ENCODE results near the gene AMPD3. TPM values are rescaled to one million over a fixed set of nuclear protein-coding genes. Genes with fewer than 3 reads are reported as not detected.

AMPD3 gene
- total RNA-seq, 4 donors from 2014 or later = 1.2 to 6.4 (median 6.1) TPM; not detected in 1

DNA sequence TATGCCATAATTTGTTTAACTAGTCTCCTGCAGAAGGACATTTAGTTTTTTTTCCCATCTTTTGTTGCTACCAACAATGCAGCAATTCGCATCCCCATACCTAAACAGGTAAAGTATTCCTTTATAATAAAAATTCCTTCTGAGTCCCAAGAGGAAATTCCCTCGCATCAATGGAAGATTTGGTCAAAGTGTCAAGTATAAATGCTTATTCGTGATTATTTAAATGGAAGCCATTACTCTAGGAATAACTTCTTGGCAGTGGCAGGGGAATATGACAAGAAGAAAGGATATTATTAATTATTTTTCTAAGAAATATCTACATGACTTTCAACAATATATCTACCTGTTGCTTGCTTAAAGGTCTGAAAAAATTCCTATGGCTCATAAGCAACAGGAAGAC lies 60.4 kb downstream of the AMPD3 start:
- H3K27ac ChIP-seq = no peak overlapping the region
- no peaks in the 10 kb centered on the region for H3K4me1 ChIP-seq
- no peaks in the 10 kb centered on the region for H3K9me3 ChIP-seq
- intact Hi-C loops (cut with DNase I; ENCODE audit: low total_unique reads) = loop anchor here (10.0 kb wide), 1 partner anchor 219 kb away; no protein-coding TSS in a partner anchor
- H3K36me3 ChIP-seq = no peaks in the 10 kb centered on the region
- no peaks in the 10 kb centered on the region for H3K27me3 ChIP-seq
- TF ChIP-seq, protein P1, sequence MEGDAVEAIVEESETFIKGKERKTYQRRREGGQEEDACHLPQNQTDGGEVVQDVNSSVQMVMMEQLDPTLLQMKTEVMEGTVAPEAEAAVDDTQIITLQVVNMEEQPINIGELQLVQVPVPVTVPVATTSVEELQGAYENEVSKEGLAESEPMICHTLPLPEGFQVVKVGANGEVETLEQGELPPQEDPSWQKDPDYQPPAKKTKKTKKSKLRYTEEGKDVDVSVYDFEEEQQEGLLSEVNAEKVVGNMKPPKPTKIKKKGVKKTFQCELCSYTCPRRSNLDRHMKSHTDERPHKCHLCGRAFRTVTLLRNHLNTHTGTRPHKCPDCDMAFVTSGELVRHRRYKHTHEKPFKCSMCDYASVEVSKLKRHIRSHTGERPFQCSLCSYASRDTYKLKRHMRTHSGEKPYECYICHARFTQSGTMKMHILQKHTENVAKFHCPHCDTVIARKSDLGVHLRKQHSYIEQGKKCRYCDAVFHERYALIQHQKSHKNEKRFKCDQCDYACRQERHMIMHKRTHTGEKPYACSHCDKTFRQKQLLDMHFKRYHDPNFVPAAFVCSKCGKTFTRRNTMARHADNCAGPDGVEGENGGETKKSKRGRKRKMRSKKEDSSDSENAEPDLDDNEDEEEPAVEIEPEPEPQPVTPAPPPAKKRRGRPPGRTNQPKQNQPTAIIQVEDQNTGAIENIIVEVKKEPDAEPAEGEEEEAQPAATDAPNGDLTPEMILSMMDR (IDR thresholded peaks at IDR 0.05) = no peak
- no peak for TF ChIP-seq POLR2A (IDR thresholded peaks at IDR 0.05)
- DNase-seq = no peak
- no peak overlapping the region for H3K4me3 ChIP-seq

DNA sequence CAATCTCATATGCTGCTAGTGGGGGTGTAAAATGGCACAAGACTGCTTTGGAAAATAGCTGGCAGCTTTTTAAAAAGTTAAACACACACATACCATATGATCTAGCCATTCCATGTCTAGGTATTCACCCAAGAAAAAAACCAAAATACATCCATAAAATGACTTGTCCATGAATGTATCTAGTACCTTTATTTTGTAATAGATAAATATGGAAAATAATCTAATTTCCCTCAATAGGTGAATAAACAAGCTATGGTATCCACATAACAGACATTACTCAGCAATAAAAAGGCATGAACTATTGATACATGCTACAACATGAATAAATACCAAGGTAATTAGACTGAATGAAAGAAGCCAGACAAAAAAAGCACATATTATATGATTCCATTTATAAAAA lies 63.1 kb downstream of the AMPD3 start:
- intact Hi-C loops (cut with DNase I; ENCODE audit: low total_unique reads) = loop anchor here (10.0 kb wide), 1 partner anchor 217 kb away; no protein-coding TSS in a partner anchor
- H3K4me1 ChIP-seq = no peaks in the 10 kb centered on the region
- H3K27ac ChIP-seq = no peak overlapping the region
- DNase-seq = no peak
- no peaks in the 10 kb centered on the region for H3K9me3 ChIP-seq
- TF ChIP-seq, protein P1 (IDR thresholded peaks at IDR 0.05) = no peak
- no peak for TF ChIP-seq POLR2A (IDR thresholded peaks at IDR 0.05)
- no peaks in the 10 kb centered on the region for H3K27me3 ChIP-seq
- no peak overlapping the region for H3K4me3 ChIP-seq
- no peaks in the 10 kb centered on the region for H3K36me3 ChIP-seq

GRCh38 chr11:10518891-10519290 lies 63.8 kb downstream of the AMPD3 start:
- no peaks in the 10 kb centered on the region for H3K9me3 ChIP-seq
- intact Hi-C loops (cut with DNase I; ENCODE audit: low total_unique reads) = loop anchor here (10.0 kb wide), 1 partner anchor 216 kb away; no protein-coding TSS in a partner anchor
- no peak for DNase-seq
- no peaks in the 10 kb centered on the region for H3K4me1 ChIP-seq
- H3K27ac ChIP-seq = no peak overlapping the region
- H3K27me3 ChIP-seq = no peaks in the 10 kb centered on the region
- no peak overlapping the region for H3K4me3 ChIP-seq
- no peaks in the 10 kb centered on the region for H3K36me3 ChIP-seq
- TF ChIP-seq POLR2A (IDR thresholded peaks at IDR 0.05) = no peak
- TF ChIP-seq, protein P1 (IDR thresholded peaks at IDR 0.05) = no peak

DNA sequence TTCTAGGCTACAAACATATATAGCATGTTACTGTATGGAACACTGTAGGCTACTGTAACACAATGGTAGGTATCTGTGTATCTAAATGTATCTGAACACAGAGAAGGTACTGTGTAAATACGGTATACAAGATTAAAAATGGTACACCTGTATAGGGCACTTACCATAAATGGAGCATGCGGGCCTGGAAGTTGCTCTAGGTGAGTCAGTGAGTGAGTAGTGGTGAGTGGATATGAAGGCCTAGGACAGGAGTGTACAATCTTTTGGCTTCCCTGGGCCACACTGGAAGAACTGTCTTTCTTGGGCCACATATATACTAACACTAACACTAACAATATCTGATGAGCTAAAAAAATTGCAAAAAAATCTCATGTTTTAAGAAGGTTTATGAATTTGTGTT lies 64.6 kb downstream of the AMPD3 start:
- no peak for DNase-seq
- intact Hi-C loops (cut with DNase I; ENCODE audit: low total_unique reads) = loop anchor here (10.0 kb wide), 1 partner anchor 215 kb away; no protein-coding TSS in a partner anchor
- H3K4me1 ChIP-seq = no peaks in the 10 kb centered on the region
- H3K4me3 ChIP-seq = no peak overlapping the region
- TF ChIP-seq, protein P1 (IDR thresholded peaks at IDR 0.05) = no peak
- TF ChIP-seq POLR2A (IDR thresholded peaks at IDR 0.05) = no peak
- no peaks in the 10 kb centered on the region for H3K27me3 ChIP-seq
- H3K9me3 ChIP-seq = no peaks in the 10 kb centered on the region
- H3K27ac ChIP-seq = no peak overlapping the region
- no peaks in the 10 kb centered on the region for H3K36me3 ChIP-seq

DNA sequence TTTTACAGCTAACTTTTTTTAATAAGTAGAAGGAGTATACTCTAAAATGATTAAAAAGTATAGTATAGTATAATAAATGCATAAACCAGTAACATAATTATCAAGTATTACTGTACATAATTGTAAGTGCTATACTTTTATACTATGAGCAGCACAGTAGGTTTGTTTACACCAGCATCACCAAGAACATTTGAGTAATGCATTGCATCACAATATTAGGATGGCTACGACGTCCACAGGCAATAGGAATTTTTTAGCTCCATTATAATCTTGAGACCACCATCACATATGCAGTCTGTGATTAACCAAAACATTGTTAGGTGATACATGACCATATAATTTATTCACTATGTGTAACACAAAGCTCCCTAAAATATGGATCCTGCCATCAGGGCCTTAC lies 65.5 kb downstream of the AMPD3 start:
- Histone ChIP-seq H3K9me3 (no peaks in the 10 kb centered on the region), H3K4me3 (no peak overlapping the region), H3K36me3 (no peaks in the 10 kb centered on the region), H3K27ac (no peak overlapping the region), H3K4me1 (no peaks in the 10 kb centered on the region), H3K27me3 (no peaks in the 10 kb centered on the region)
- no peak for DNase-seq
- intact Hi-C loops (cut with DNase I; ENCODE audit: low total_unique reads) = no loop called here
- TF ChIP-seq, protein P1 (IDR thresholded peaks at IDR 0.05) = no peak
- no peak for TF ChIP-seq POLR2A (IDR thresholded peaks at IDR 0.05)

All from uterus (tissue), 4 donors.